Measurements from ENCODE around the gene AUH. TPM values are rescaled to one million over a fixed set of nuclear protein-coding genes. Genes with fewer than 3 reads are reported as not detected.

AUH gene
- total RNA-seq, 2 donors from 2014 or later = 27.4 to 36.1 TPM

DNA sequence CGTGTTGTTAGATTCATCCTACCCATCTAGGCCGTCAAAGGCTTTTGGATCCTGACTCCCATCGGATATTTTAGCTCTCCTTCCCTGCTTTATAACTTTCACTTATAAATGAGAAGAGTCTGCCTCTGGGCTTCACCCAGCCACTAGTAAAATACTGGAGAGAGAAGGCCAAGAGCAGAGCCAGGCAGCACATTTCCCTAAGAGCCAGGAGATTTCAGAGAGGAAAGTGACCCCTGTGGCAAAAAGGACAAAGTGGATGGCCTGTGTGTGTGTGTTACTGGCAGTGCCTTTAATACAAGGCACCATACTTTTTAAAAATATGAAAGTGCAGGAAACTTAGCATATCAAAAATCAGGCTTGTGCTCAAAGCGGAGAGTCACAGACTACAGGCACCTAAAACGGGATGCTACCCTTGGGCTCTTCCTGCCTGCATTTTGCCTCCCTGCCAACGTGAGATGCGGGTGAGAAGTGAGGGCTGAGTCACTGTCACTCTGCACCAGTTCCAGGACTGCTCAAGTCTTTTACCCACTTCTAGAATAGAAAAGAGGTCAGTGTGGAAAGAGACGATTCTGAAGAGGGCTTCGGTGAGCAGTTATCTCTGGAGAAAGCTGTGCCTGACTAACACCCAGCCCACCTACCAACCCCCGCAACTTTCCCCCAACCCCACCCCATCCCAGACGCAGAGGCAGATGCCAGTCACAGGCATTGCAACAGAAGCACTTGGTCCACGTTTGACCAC lies 46.0 kb upstream of the AUH start:
- ATAC-seq (ENCODE audit: insufficient number of reproducible peaks, low FRiP score, low read depth) = no peak
- H3K4me3 ChIP-seq = no peak overlapping the region
- TF ChIP-seq, protein P1, sequence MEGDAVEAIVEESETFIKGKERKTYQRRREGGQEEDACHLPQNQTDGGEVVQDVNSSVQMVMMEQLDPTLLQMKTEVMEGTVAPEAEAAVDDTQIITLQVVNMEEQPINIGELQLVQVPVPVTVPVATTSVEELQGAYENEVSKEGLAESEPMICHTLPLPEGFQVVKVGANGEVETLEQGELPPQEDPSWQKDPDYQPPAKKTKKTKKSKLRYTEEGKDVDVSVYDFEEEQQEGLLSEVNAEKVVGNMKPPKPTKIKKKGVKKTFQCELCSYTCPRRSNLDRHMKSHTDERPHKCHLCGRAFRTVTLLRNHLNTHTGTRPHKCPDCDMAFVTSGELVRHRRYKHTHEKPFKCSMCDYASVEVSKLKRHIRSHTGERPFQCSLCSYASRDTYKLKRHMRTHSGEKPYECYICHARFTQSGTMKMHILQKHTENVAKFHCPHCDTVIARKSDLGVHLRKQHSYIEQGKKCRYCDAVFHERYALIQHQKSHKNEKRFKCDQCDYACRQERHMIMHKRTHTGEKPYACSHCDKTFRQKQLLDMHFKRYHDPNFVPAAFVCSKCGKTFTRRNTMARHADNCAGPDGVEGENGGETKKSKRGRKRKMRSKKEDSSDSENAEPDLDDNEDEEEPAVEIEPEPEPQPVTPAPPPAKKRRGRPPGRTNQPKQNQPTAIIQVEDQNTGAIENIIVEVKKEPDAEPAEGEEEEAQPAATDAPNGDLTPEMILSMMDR (IDR thresholded peaks at IDR 0.05) = no peak

DNA sequence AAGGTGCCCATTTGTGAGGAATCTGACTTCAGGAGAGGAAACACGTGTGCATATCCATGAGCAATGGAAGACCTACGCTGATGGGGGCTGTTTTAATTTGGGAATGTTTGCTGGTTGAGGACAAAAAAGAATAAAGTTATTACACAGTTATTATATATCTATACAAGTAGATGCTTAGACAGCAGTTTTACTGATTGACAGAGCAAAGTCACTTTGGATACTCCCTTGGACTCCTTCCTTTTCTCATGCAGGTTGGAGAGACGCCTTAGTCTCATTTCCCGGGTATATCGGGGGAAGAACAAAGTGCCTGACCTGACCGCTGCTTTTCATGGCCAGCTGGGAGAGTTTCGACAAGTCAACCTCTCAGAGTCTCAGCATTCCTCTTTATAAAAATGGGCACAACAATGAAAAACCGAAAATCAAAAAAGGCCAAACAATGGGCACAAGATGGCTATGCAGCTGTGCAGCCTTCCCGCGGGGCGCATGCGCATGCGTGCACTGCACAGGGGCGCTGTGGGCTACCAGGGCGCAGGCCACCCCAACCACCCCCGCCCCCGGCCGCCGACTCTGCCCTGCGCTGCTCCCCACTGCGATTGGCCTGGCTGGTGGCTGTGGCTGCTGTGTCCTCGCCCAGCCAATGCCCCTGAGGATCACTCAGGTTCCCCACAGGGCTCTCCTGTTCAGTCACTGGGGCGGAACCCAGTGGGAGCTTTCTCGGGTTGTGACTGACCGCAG lies 43.8 kb upstream of the AUH start:
- H3K9me3 ChIP-seq = no peaks in the 10 kb centered on the region
- no peak for ATAC-seq (ENCODE audit: insufficient number of reproducible peaks, low FRiP score, low read depth)
- no peak overlapping the region for H3K4me3 ChIP-seq
- no peaks in the 10 kb centered on the region for H3K27me3 ChIP-seq (replicated peaks; ENCODE audit: insufficient read depth)
- TF ChIP-seq, protein P1 (IDR thresholded peaks at IDR 0.05) = no peak
- no peaks in the 10 kb centered on the region for H3K4me1 ChIP-seq (ENCODE audit: control insufficient read depth in 1 of 2, low read depth in 2 of 2)
- no peak overlapping the region for H3K27ac ChIP-seq
- peaks cover 26% of the 10 kb centered on the region for H3K36me3 ChIP-seq
- no peak for DNase-seq (ENCODE audit: low spot score)

More for the DNA sequence above, 46.0 kb upstream of the AUH start:
- Histone ChIP-seq H3K27ac (no peak overlapping the region), H3K4me1 (ENCODE audit: control insufficient read depth in 1 of 2, low read depth in 2 of 2) (no peaks in the 10 kb centered on the region), H3K36me3 (peaks cover 27% of the 10 kb centered on the region), H3K27me3 (replicated peaks; ENCODE audit: insufficient read depth) (no peaks in the 10 kb centered on the region), H3K9me3 (no peaks in the 10 kb centered on the region)
- no peak for DNase-seq (ENCODE audit: low spot score)

DNA sequence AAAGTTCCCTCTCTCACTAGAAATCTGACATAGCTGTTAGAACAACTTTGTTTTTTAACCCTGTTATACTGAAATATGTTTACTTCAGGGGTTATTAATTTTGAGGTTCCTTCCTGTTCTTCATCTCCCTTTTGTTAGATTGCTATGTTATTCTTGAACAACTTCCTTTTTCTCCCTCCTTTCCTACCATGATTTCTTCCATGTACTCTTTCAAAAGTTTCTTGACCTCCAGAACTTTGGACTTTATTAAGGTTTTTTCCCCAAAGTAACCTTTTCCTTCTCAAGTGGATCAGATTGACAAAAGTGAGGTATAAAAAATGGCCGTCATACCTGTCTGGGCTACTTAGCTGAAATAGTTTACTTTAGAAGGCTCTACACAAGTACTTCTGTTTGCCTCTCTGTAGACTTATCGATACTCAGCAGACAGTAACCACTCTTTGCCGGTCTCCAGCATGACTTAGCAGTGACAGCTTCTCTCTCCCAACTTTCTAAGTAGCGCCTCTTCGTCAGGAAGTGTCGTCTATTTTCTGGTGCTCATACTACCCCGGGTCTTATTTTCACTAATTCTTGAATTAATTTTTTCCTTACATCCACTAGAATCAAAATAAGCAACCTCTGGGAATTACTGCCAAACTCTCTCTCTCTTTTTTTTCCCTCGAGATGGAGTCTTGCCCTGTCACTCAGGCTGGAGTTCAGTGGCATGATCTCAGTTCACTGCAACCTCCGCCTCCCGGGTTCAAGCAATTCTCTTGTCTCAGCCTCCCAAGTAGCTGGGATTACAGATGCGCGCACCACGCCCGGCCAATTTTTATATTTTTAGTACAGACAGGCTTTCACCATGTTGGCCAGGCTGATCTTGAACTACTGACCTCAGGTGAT lies 42.2 kb upstream of the AUH start:
- H3K9me3 ChIP-seq = no peaks in the 10 kb centered on the region
- DNase-seq (ENCODE audit: low spot score) = no peak
- TF ChIP-seq, protein P1 (IDR thresholded peaks at IDR 0.05) = no peak

DNA sequence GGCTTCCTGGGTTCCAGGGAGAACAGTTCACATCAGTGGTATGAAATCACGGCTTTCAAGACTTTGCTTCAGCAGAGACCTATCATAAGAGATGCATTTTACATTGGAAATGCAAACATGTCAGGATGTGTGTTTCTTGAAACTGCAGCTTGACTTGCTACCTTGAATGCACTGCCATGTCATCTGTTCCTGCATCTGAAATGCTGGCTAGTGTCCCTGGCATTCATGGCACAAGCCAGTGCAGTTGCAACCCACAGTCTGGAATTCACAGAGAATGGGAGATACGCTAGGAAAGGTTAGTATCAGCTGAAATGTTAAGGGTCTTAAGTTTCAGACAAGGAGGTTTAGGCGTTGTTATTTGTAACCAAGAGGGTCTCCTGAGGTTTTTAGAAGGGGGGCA lies 37.2 kb upstream of the AUH start:
- Histone ChIP-seq H3K27me3 (replicated peaks; ENCODE audit: insufficient read depth) (no peaks in the 10 kb centered on the region), H3K4me1 (ENCODE audit: control insufficient read depth in 1 of 2, low read depth in 2 of 2) (no peaks in the 10 kb centered on the region), H3K36me3 (no peaks in the 10 kb centered on the region), H3K9me3 (no peaks in the 10 kb centered on the region), H3K4me3 (no peak overlapping the region), H3K27ac (no peak overlapping the region)
- ATAC-seq (ENCODE audit: insufficient number of reproducible peaks, low FRiP score, low read depth) = no peak
- DNase-seq (ENCODE audit: low spot score) = no peak
- TF ChIP-seq, protein P1 (IDR thresholded peaks at IDR 0.05) = no peak

More for the DNA sequence above, 42.2 kb upstream of the AUH start:
- H3K4me1 ChIP-seq (ENCODE audit: control insufficient read depth in 1 of 2, low read depth in 2 of 2) = no peaks in the 10 kb centered on the region
- no peak overlapping the region for H3K4me3 ChIP-seq
- no peak overlapping the region for H3K27ac ChIP-seq
- H3K36me3 ChIP-seq = peaks cover 10% of the 10 kb centered on the region
- no peak for ATAC-seq (ENCODE audit: insufficient number of reproducible peaks, low FRiP score, low read depth)
- no peaks in the 10 kb centered on the region for H3K27me3 ChIP-seq (replicated peaks; ENCODE audit: insufficient read depth)

All from thoracic aorta (tissue), 2 donors.